ENCODE measurements around the gene HDAC9. TPM values are rescaled to one million over a fixed set of nuclear protein-coding genes. Genes with fewer than 3 reads are reported as not detected.

HDAC9 gene
- total RNA-seq, 1 experiment from 2014 or later, result 7.7 TPM

DNA sequence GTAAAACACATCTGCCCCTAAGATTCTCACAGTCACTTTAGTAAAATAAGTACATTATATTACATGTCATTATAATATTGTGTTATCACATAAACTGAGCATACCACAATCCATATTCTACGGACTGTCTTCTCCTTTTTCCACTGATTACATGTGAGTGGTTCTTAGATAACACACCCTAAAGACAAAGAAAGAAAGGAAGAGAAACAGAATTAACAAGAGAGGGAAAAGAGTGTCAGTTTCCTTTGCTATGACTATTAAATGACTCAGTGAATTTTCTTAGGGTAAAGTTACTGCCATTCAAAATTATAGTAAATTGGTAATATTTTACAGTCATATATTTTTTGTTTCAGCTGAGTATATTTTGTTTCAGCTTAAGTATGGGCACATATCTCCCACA, 353.6 kb downstream of the HDAC9 start:
- no peak overlapping the region for H4K5ac ChIP-seq (ENCODE audit: insufficient read length, low read depth, low read length)
- H3K4me2 ChIP-seq (ENCODE audit: insufficient read depth, insufficient read length, low read length), result no peak overlapping the region
- H2BK15ac ChIP-seq (ENCODE audit: low read depth, low read length), result no peak overlapping the region
- Mint-ChIP-seq H3K27me3 (ENCODE audit: low read depth) (no peaks in the 10 kb centered on the region), H3K4me3 (no peak overlapping the region), H3K4me1 (peaks cover 11 to 13% of the 10 kb centered on the region in 2 experiments; a peak in 3 of 4 replicates), H3K36me3 (ENCODE audit: insufficient read depth in 1 of 3, low read depth in 3 of 3) (no peaks in the 10 kb centered on the region), H3K27ac (no peak overlapping the region), H3K9me3 (no peaks in the 10 kb centered on the region)
- H3T11ph ChIP-seq (ENCODE audit: low read length), result no peak overlapping the region
- WGBS (ENCODE audit: extremely low coverage, insufficient read length, low lambda C conversion rate), result no CpG with 5 or more reads among the region's 1 CpG
- no peak for DNase-seq
- no peak overlapping the region for H3K4ac ChIP-seq (ENCODE audit: low read depth, low read length)
- H4K8ac ChIP-seq (replicated peaks; ENCODE audit: insufficient read length, low read depth, low read length), result no peak overlapping the region
- no peaks in the 10 kb centered on the region for H3K23me2 ChIP-seq (ENCODE audit: insufficient read length, low read depth, low read length, poor library complexity, severe bottlenecking)
- no peak overlapping the region for H3K14ac ChIP-seq (ENCODE audit: insufficient read depth, low read length)
- H2BK20ac ChIP-seq (ENCODE audit: low read depth, low read length, poor library complexity, severe bottlenecking), result no peak overlapping the region
- no peak overlapping the region for H2BK120ac ChIP-seq (ENCODE audit: low read depth, low read length, poor library complexity, severe bottlenecking)
- H3K18ac ChIP-seq (ENCODE audit: insufficient read length, low read depth, low read length), result no peak overlapping the region
- no peaks in the 10 kb centered on the region for H3K79me1 ChIP-seq (ENCODE audit: insufficient read depth, low read depth, low read length, poor library complexity, severe bottlenecking)
- H2AFZ ChIP-seq (ENCODE audit: low read length), result no peak overlapping the region
- TF ChIP-seq, protein P1, sequence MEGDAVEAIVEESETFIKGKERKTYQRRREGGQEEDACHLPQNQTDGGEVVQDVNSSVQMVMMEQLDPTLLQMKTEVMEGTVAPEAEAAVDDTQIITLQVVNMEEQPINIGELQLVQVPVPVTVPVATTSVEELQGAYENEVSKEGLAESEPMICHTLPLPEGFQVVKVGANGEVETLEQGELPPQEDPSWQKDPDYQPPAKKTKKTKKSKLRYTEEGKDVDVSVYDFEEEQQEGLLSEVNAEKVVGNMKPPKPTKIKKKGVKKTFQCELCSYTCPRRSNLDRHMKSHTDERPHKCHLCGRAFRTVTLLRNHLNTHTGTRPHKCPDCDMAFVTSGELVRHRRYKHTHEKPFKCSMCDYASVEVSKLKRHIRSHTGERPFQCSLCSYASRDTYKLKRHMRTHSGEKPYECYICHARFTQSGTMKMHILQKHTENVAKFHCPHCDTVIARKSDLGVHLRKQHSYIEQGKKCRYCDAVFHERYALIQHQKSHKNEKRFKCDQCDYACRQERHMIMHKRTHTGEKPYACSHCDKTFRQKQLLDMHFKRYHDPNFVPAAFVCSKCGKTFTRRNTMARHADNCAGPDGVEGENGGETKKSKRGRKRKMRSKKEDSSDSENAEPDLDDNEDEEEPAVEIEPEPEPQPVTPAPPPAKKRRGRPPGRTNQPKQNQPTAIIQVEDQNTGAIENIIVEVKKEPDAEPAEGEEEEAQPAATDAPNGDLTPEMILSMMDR (conservative IDR thresholded peaks at IDR 0.05), result no peak
- no peak overlapping the region for H3K27ac ChIP-seq (ENCODE audit: insufficient read length, low read depth, low read length)
- no peak overlapping the region for H3K9ac ChIP-seq (ENCODE audit: extremely low read depth, insufficient read length, low read length)
- no peaks in the 10 kb centered on the region for H3K27me3 ChIP-seq (ENCODE audit: insufficient read depth, low read length)
- no peaks in the 10 kb centered on the region for H3K9me3 ChIP-seq (ENCODE audit: control insufficient read depth, low read depth, low read length)
- H2BK5ac ChIP-seq (ENCODE audit: insufficient read length, low read length), result no peak overlapping the region
- no peaks in the 10 kb centered on the region for H4K20me1 ChIP-seq (ENCODE audit: control insufficient read depth, insufficient read depth, insufficient read length)
- H3K4me1 ChIP-seq (ENCODE audit: insufficient read depth, low read length), result peaks cover 5% of the 10 kb centered on the region; the same call in 1 of the 2 replicates
- H2AK5ac ChIP-seq (ENCODE audit: insufficient read length, low read length), result no peak overlapping the region
- H3K23ac ChIP-seq (ENCODE audit: insufficient read length, low read depth, low read length), result no peak overlapping the region
- H2BK12ac ChIP-seq (ENCODE audit: insufficient read length, low read depth, low read length), result no peak overlapping the region
- H3K56ac ChIP-seq (ENCODE audit: insufficient read length, low read depth, low read length), result no peak overlapping the region
- no peak overlapping the region for H4K91ac ChIP-seq (ENCODE audit: insufficient read length, low read depth, low read length)
- no peaks in the 10 kb centered on the region for H3K79me2 ChIP-seq (ENCODE audit: insufficient read depth, low read length)

Data from H9 (cell line).